Endothelial cell of umbilical vein (primary cell): ENCODE measurements around the gene NHP2. TPM values are rescaled to one million over a fixed set of nuclear protein-coding genes. Genes with fewer than 3 reads are reported as not detected.

Experiments
- BruUV-seq: library from RNA; stranded (reverse); fragments of 400-500 nt; replicated peaks from 2 replicates; lab custom pipeline; 2021; lab: Mats Ljungman, UMichigan
- CTCF ChIA-PET: fragments of 300-600, 350-600 bp; sonication (Branson Sonifier 250); formaldehyde crosslinking; loops from one replicate; lab custom pipeline; 2021; ENCODE audit warnings: antibody characterized with exemption, inconsistent platforms; lab: Charles Lee
- POLR2A ChIA-PET: fragments of 300-600, 350-600 bp; sonication (Branson Sonifier 250); formaldehyde crosslinking; loops from one replicate; lab custom pipeline; 2021; ENCODE audit warnings: antibody characterized with exemption, inconsistent platforms; lab: Charles Lee
- DNase-seq: peaks from one replicate; pipeline ENCODE4 v3.0.0-alpha.2; 2011; ENCODE audit warnings: low read depth, low spot score
- FAIRE-seq: peaks from 2 replicates; lab custom pipeline; 2011; peaks lifted over from hg19 to GRCh38; lab: Jason Lieb, UNC
- H2AFZ ChIP-seq: 2 replicates; pipeline ENCODE4 v1.6.0; 2012; ENCODE audit warnings: low read depth, low read length, control low read depth, inconsistent platforms
- H3K27ac ChIP-seq: 2 replicates; pipeline ENCODE4 v1.5.1; 2011; ENCODE audit warnings: low read depth, mild to moderate bottlenecking, control low read depth, low read length, moderate library complexity; ENCODE audit not compliant: insufficient read depth
- H3K27me3 ChIP-seq, 2 experiments: 2 replicates each; pipeline versions ENCODE4 v1.6.0 to v1.6.1; 2011; ENCODE audit warnings: low read length in 2 of 2, mixed read lengths in 1 of 2; ENCODE audit not compliant: control insufficient read depth in 2 of 2, insufficient read depth in 2 of 2
- H3K36me3 ChIP-seq, 2 experiments: 2 replicates in 1 of 2; 3 replicates in 1 of 2; pipeline ENCODE4 v1.5.1; 2011; ENCODE audit warnings: low read length in 2 of 2, mild to moderate bottlenecking in 1 of 2, moderate library complexity in 1 of 2; ENCODE audit not compliant: control insufficient read depth in 2 of 2, insufficient read depth in 2 of 2; ENCODE audit errors: extremely low read depth in 1 of 2
- H3K4me1 ChIP-seq: 3 replicates; pipeline ENCODE4 v1.5.1; 2011; ENCODE audit warnings: mild to moderate bottlenecking, low read length; ENCODE audit not compliant: control insufficient read depth, insufficient read depth; ENCODE audit errors: extremely low read depth
- H3K4me2 ChIP-seq: 2 replicates; pipeline ENCODE4 v1.6.1; 2011; ENCODE audit warnings: low read length, control low read depth, mixed read lengths; ENCODE audit not compliant: insufficient read depth
- H3K4me3 ChIP-seq, 3 experiments: fragments of 200-600 bp in 1 of 3; sonication (generic), shearing (Covaris generic) in 1 of 3; replicated peaks in 1 of 3; 2 replicates each; pipeline ENCODE4 v1.5.1; 2011 to 2016; ENCODE audit warnings: control low read depth in 3 of 3, low read length in 3 of 3, mild to moderate bottlenecking in 2 of 3, inconsistent platforms in 1 of 3, low read depth in 1 of 3, moderate library complexity in 1 of 3; ENCODE audit not compliant: insufficient read depth in 1 of 3
- H3K79me2 ChIP-seq: 2 replicates; pipeline ENCODE4 v1.6.0; 2012; ENCODE audit warnings: low read length, inconsistent platforms; ENCODE audit not compliant: control insufficient read depth, insufficient read depth
- H3K9ac ChIP-seq: replicated peaks from 2 replicates; pipeline ENCODE3; 2011; ENCODE audit warnings: low read length, control low read depth; ENCODE audit not compliant: insufficient read depth; ENCODE audit errors: extremely low read depth
- H3K9me1 ChIP-seq: replicated peaks from 3 replicates; pipeline ENCODE4 v1.6.0; 2011; ENCODE audit warnings: mild to moderate bottlenecking, low read length; ENCODE audit not compliant: control insufficient read depth, insufficient read depth; ENCODE audit errors: extremely low read depth
- H3K9me3 ChIP-seq: replicated peaks from 2 replicates; pipeline ENCODE4 v1.5.1; 2012; ENCODE audit warnings: low read length, inconsistent platforms; ENCODE audit not compliant: control insufficient read depth, insufficient read depth
- H4K20me1 ChIP-seq: replicated peaks from 2 replicates; pipeline ENCODE3; 2011; ENCODE audit warnings: mild to moderate bottlenecking, low read length; ENCODE audit not compliant: control insufficient read depth, insufficient read depth; ENCODE audit errors: extremely low read depth
- EZH2 ChIP-seq: IDR thresholded peaks from 2 replicates; pipeline ENCODE4 v1.6.1; 2012; ENCODE audit warnings: borderline replicate concordance, low read depth, mild to moderate bottlenecking, moderate library complexity, low read length, inconsistent platforms; ENCODE audit not compliant: severe bottlenecking
- FOS ChIP-seq: IDR thresholded peaks from 2 replicates; pipeline ENCODE4 v1.6.1; 2011; ENCODE audit warnings: mild to moderate bottlenecking, low read length, moderate library complexity, borderline replicate concordance; ENCODE audit not compliant: insufficient read depth
- GATA2 ChIP-seq: IDR thresholded peaks from 2 replicates; pipeline ENCODE4 v1.7.0; 2011; ENCODE audit warnings: low read depth, mild to moderate bottlenecking, moderate library complexity, mixed read lengths, low read length; ENCODE audit not compliant: insufficient read length, insufficient read depth
- JUN ChIP-seq: IDR thresholded peaks from 2 replicates; pipeline ENCODE4 v1.6.1; 2011; ENCODE audit warnings: borderline replicate concordance, low read depth; ENCODE audit not compliant: insufficient read length, insufficient read depth
- MAX ChIP-seq: IDR thresholded peaks from 2 replicates; pipeline ENCODE4 v1.6.1; 2011; ENCODE audit not compliant: insufficient read depth, insufficient read length
- MYC ChIP-seq: IDR thresholded peaks from one replicate; pipeline ENCODE4 v1.6.1; 2011; ENCODE audit warnings: mild to moderate bottlenecking, low read depth, low read length
- POLR2A ChIP-seq: IDR thresholded peaks from 2 replicates; pipeline ENCODE4 v1.6.1; 2012; ENCODE audit warnings: low read depth, mild to moderate bottlenecking, control low read depth, low read length
- POLR2AphosphoS5 ChIP-seq: IDR thresholded peaks from 2 replicates; pipeline ENCODE4 v1.6.1; 2012; ENCODE audit warnings: low read depth, mild to moderate bottlenecking, control low read depth, low read length, moderate library complexity; ENCODE audit not compliant: insufficient read depth
- dilution Hi-C: fragments of 300-500 bp; cut with MboI; formaldehyde crosslinking; loops from one replicate; pipeline ENCODE4 v1.15.0; 2019; ENCODE audit warnings: low sequenced_read_pairs; ENCODE audit not compliant: extremely low pct_ligation_motif_present
- intact Hi-C: fragments of 100-400 bp; cut with micrococcal nuclease; formaldehyde crosslinking; loops from one replicate; pipeline ENCODE4 v1.10.0; 2022
- polyA plus RNA-seq, 4 experiments: library from polyadenylated mRNA; depleted of rRNA in 3 of 4; stranded (reverse) in 3 of 4; unstranded in 1 of 4; fragments of >200 nt; gene quantifications; 2 replicates each; pipeline versions ENCODE4 v1.2.1 to v1.2.3, GENCODE V29; 2011 to 2012; ENCODE audit warnings: missing spikeins in 1 of 4
- total RNA-seq: library from RNA; stranded (reverse); gene quantifications from 2 replicates; pipeline ENCODE4 v1.2.3, GENCODE V29; 2021
- TF ChIP-seq, protein P1 (sequence below), 2 donors: IDR thresholded peaks; 1 replicate in 1 of 2; 2 replicates in 1 of 2; pipeline ENCODE4 v1.5.1; 2011; ENCODE audit warnings: low read length in 2 of 2, mild to moderate bottlenecking in 2 of 2, moderate library complexity in 2 of 2, control low read depth in 1 of 2, inconsistent platforms in 1 of 2, low read depth in 1 of 2; ENCODE audit not compliant: insufficient read depth in 1 of 2; ENCODE audit errors: extremely low read depth in 1 of 2

NHP2 gene
- total and polyA plus RNA-seq, 2 donors (not counting 3 experiments of a cell fraction or from before 2014, with no cell fraction given) = 205 to 220 TPM

DNA sequence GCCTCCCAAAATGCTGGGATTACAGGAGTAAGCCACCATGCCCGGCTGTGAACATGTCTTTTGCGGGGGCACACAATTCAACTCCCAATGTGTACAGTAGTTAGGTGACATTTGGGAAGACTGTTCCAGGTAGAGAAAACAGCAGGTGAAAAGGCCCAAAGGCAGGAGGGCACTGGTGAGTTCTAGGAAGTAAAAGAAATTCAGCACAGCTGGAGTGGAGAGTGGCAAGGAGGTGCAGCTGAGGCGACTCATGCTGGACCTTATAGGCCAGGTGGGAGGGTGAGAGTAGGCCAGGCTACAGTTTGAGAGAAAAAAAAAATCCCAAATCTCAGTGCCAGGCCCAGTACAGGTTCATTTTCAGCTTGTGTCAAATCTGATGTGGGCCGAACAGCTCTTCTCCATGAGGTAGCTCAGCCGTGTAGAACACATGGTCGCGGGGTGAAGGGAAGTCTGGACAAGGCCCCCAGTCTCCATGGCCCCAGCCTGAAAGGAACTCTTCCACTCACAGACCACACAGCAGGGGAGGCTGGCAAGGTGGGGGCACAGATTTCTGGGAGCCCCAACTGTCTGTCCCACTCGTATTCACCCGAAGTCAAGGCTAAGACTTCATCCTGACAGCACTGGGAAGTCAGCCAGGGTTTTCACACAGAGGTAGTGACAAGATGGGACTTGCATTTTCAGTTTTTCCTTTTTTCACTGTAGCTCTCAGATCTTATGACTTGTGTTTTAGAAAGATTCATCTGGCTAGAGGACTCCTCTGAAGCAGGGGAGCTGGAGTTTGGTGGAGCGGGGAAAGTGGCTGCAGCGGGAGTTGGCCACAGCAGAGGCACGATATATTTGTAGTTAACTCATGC is 46.1 kb upstream of the NHP2 start:
- H3K27me3 ChIP-seq = peaks cover 0 to under 1% of the 10 kb centered on the region in 2 experiments
- H3K27ac ChIP-seq = no peak overlapping the region
- H3K36me3 ChIP-seq = no peaks in the 10 kb centered on the region
- no peak overlapping the region for H2AFZ ChIP-seq
- H3K79me2 ChIP-seq = peaks cover 7% of the 10 kb centered on the region
- no peaks in the 10 kb centered on the region for H3K9me3 ChIP-seq
- POLR2A ChIA-PET = no interaction called here
- TF ChIP-seq JUN = no peak
- TF ChIP-seq GATA2 = no peak
- no peak for TF ChIP-seq POLR2AphosphoS5
- no peak for TF ChIP-seq EZH2
- TF ChIP-seq MYC = no peak
- no peak for TF ChIP-seq MAX
- TF ChIP-seq, protein P1, sequence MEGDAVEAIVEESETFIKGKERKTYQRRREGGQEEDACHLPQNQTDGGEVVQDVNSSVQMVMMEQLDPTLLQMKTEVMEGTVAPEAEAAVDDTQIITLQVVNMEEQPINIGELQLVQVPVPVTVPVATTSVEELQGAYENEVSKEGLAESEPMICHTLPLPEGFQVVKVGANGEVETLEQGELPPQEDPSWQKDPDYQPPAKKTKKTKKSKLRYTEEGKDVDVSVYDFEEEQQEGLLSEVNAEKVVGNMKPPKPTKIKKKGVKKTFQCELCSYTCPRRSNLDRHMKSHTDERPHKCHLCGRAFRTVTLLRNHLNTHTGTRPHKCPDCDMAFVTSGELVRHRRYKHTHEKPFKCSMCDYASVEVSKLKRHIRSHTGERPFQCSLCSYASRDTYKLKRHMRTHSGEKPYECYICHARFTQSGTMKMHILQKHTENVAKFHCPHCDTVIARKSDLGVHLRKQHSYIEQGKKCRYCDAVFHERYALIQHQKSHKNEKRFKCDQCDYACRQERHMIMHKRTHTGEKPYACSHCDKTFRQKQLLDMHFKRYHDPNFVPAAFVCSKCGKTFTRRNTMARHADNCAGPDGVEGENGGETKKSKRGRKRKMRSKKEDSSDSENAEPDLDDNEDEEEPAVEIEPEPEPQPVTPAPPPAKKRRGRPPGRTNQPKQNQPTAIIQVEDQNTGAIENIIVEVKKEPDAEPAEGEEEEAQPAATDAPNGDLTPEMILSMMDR (IDR thresholded peaks at IDR 0.05; ENCODE audit: extremely low read depth in 1 of 2, insufficient read depth in 1 of 2, low read depth in 1 of 2, low read length in 2 of 2) = no peak
- no peak for TF ChIP-seq POLR2A
- TF ChIP-seq FOS = no peak
- H3K4me3 ChIP-seq = no peak overlapping the region
- no peaks in the 10 kb centered on the region for H4K20me1 ChIP-seq
- dilution Hi-C loops = no loop called here
- intact Hi-C loops = no loop called here
- FAIRE-seq = no peak
- BruUV-seq = no TSS peak
- CTCF ChIA-PET = no interaction called here
- H3K4me1 ChIP-seq = peaks cover 4% of the 10 kb centered on the region
- H3K9ac ChIP-seq = no peak overlapping the region
- DNase-seq = no peak
- no peaks in the 10 kb centered on the region for H3K9me1 ChIP-seq
- no peak overlapping the region for H3K4me2 ChIP-seq
